ENCODE measurements around the gene SGSH.

DNA sequence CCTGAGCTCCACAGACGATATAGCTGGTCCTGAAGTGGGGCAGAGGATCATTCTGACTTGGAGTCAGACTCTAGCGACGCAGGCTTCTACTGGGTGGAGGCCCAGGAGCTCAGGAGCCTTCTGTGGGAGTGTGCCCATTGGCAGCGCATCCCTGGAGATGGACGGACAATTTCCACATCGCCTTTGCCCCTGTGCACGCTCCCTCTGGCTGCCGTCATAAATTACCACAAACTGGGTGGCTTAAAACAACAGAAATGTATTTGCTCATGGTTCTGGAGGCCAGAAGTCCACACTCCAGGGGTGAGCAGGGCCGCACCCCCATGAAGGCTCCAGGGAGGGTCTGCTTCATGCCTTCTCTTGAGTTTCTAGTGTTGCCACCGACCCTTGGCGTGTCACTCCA, 43.4 kb downstream of the SGSH start:
- TF ChIP-seq, protein P1, sequence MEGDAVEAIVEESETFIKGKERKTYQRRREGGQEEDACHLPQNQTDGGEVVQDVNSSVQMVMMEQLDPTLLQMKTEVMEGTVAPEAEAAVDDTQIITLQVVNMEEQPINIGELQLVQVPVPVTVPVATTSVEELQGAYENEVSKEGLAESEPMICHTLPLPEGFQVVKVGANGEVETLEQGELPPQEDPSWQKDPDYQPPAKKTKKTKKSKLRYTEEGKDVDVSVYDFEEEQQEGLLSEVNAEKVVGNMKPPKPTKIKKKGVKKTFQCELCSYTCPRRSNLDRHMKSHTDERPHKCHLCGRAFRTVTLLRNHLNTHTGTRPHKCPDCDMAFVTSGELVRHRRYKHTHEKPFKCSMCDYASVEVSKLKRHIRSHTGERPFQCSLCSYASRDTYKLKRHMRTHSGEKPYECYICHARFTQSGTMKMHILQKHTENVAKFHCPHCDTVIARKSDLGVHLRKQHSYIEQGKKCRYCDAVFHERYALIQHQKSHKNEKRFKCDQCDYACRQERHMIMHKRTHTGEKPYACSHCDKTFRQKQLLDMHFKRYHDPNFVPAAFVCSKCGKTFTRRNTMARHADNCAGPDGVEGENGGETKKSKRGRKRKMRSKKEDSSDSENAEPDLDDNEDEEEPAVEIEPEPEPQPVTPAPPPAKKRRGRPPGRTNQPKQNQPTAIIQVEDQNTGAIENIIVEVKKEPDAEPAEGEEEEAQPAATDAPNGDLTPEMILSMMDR (IDR thresholded peaks at IDR 0.05; ENCODE audit: insufficient read depth, low read depth, low read length) = no peak
- TF ChIP-seq EZH2 (IDR thresholded peaks at IDR 0.05; ENCODE audit: insufficient read depth, low read length) = no peak
